ENCODE data around the gene PRSS53. TPM values are rescaled to one million over a fixed set of nuclear protein-coding genes. Genes with fewer than 3 reads are reported as not detected.

Gene PRSS53
- total and polyA plus RNA-seq, 3 donors from 2014 or later, result 1.1 to 6.1 (median 2.7) TPM

DNA sequence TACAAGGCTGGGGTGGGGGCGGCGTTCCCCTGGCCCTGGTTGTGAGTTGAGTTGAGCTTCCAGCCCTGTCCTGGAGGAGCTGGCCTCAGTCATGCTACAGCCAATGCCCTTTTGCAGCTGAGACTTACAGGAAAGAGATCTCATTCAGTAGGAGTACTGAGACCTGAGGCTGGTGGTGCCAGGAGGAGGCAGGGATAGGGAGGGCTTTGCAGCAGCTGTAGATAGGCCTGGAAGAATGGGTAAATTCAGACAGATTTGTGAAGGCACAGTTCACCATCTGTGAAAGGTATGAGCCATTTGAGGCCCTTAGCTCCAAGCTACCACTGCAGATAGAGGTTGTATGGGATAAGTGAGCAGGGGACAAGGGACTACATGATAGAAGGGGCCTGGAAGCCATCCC, 49.8 kb downstream of the PRSS53 start:
- H3K4me1 ChIP-seq, result no peaks in the 10 kb centered on the region
- H3K4me3 ChIP-seq, result no peak overlapping the region
- intact Hi-C loops (cut with DNase I; ENCODE audit: low total_unique reads), result loop anchor here (10.0 kb wide), 1 partner anchor 54 kb away; the partner anchor contains the start of gene HSD3B7
- WGBS, 2 donors, result 94 to 100% methylated on average over 2 of the region's 2 CpGs
- no peak for DNase-seq
- no peaks in the 10 kb centered on the region for H3K27me3 ChIP-seq
- H3K27ac ChIP-seq, result no peak overlapping the region
- H3K9me3 ChIP-seq, result no peaks in the 10 kb centered on the region
- TF ChIP-seq, protein P1, sequence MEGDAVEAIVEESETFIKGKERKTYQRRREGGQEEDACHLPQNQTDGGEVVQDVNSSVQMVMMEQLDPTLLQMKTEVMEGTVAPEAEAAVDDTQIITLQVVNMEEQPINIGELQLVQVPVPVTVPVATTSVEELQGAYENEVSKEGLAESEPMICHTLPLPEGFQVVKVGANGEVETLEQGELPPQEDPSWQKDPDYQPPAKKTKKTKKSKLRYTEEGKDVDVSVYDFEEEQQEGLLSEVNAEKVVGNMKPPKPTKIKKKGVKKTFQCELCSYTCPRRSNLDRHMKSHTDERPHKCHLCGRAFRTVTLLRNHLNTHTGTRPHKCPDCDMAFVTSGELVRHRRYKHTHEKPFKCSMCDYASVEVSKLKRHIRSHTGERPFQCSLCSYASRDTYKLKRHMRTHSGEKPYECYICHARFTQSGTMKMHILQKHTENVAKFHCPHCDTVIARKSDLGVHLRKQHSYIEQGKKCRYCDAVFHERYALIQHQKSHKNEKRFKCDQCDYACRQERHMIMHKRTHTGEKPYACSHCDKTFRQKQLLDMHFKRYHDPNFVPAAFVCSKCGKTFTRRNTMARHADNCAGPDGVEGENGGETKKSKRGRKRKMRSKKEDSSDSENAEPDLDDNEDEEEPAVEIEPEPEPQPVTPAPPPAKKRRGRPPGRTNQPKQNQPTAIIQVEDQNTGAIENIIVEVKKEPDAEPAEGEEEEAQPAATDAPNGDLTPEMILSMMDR (IDR thresholded peaks at IDR 0.05), result no peak
- TF ChIP-seq POLR2A (IDR thresholded peaks at IDR 0.05), result no peak
- no peaks in the 10 kb centered on the region for H3K36me3 ChIP-seq (ENCODE audit: low read depth, missing control alignments)

DNA sequence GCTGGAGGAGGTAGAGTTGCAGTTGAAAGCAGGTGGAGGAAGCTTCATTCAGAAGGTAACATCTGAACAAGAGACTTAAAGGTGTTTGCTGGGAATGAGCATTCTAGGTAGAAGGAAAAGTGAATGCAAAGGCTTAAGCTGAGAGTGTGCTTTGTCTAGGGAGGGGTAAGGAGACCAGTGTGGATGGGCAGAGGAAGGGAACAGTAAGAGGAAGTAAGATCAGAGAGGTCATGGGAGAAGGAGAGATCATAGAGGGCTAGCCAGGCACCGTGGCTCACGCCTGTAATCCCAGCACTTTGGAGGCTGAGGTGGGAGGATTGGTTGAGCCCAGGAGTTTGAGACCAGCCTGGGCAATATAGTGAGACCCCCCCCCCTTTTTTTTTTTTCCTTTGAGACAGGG, 52.1 kb downstream of the PRSS53 start:
- intact Hi-C loops (cut with DNase I; ENCODE audit: low total_unique reads), result loop anchor here (10.0 kb wide), 1 partner anchor 52 kb away; the partner anchor contains the start of gene HSD3B7
- 66 to 81% methylated on average over 2 of the region's 2 CpGs for WGBS, 2 donors
- H3K27me3 ChIP-seq, result no peaks in the 10 kb centered on the region
- no peaks in the 10 kb centered on the region for H3K9me3 ChIP-seq
- H3K4me3 ChIP-seq, result no peak overlapping the region
- no peak for DNase-seq
- H3K27ac ChIP-seq, result no peak overlapping the region
- no peak for TF ChIP-seq POLR2A (IDR thresholded peaks at IDR 0.05)
- TF ChIP-seq, protein P1 (IDR thresholded peaks at IDR 0.05), result no peak
- H3K36me3 ChIP-seq (ENCODE audit: low read depth, missing control alignments), result no peaks in the 10 kb centered on the region
- peaks cover 8% of the 10 kb centered on the region for H3K4me1 ChIP-seq

DNA sequence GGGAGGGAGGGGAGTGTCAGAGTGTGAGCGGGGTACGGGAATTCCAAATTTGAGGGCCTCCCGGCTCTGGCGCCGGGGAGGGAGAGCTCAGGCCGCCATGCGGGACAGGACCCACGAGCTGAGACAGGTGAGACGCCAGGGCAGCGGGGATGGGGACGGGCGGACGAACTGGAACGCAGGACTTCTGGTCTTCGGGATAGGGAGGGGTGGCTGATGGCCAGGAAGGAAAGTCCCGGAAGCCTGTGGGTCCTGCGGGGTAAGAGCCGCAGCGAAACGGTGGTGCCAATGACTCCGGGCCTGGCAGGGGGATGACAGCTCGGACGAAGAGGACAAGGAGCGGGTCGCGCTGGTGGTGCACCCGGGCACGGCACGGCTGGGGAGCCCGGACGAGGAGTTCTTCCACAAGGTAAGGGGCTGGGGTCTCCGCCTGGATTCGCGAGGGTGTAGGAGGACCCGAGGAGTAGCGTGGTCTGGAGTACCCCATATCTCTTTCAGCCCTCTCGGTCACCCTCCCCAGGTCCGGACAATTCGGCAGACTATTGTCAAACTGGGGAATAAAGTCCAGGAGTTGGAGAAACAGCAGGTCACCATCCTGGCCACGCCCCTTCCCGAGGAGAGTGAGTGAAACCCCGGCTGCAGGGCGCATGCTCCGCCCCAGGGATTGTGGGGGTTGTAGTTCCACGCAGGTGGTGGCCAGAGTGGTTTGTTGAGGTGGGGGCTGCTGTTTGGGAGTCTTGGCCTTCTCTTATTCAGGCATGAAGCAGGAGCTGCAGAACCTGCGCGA, 54.8 kb downstream of the PRSS53 start:
- H3K4me1 ChIP-seq, result peaks cover 8% of the 10 kb centered on the region
- H3K27ac ChIP-seq, result peak overlapping the region; percentile 91 to 94
- peak overlapping the region; percentile 85 to 90 for H3K4me3 ChIP-seq
- no peaks in the 10 kb centered on the region for H3K36me3 ChIP-seq (ENCODE audit: low read depth, missing control alignments)
- H3K9me3 ChIP-seq, result no peaks in the 10 kb centered on the region
- peak; percentile 96 for DNase-seq
- WGBS, 2 donors, result 1 to 2% methylated on average over 9 to 47 of the region's 47 CpGs
- TF ChIP-seq POLR2A (IDR thresholded peaks at IDR 0.05), result no peak
- TF ChIP-seq, protein P1 (IDR thresholded peaks at IDR 0.05), result no peak
- H3K27me3 ChIP-seq, result no peaks in the 10 kb centered on the region
- intact Hi-C loops (cut with DNase I; ENCODE audit: low total_unique reads), result loop anchor here (10.0 kb wide), 1 partner anchor 49 kb away; the partner anchor contains the start of gene HSD3B7

Other genes starting within 250 kb of the PRSS53 start
- 10 to 100 TPM; 49.6 to 57.4 TPM for gene BCL7C, start 194.9 kb downstream of the PRSS53 start, total RNA-seq
- 40.2 TPM for gene BCL7C, start 194.9 kb downstream of the PRSS53 start, polyA plus RNA-seq (ENCODE audit: insufficient read depth, low read depth, low replicate concordance)
- 1 to 10 TPM; 5.9 to 9.0 TPM for gene CTF1, start 192.3 kb downstream of the PRSS53 start, total RNA-seq
- 5.6 TPM for gene CTF1, start 192.3 kb downstream of the PRSS53 start, polyA plus RNA-seq (ENCODE audit: insufficient read depth, low read depth, low replicate concordance)
- gene FBXL19, start 165.4 kb downstream of the PRSS53 start, total RNA-seq, result 100 to 1,000 TPM; 142 to 149 TPM
- 47.0 TPM for gene FBXL19, start 165.4 kb downstream of the PRSS53 start, polyA plus RNA-seq (ENCODE audit: insufficient read depth, low read depth, low replicate concordance)
- 10 to 100 TPM; 68.6 to 75.0 TPM for gene ORAI3, start 139.9 kb downstream of the PRSS53 start, total RNA-seq
- 29.1 TPM for gene ORAI3, start 139.9 kb downstream of the PRSS53 start, polyA plus RNA-seq (ENCODE audit: insufficient read depth, low read depth, low replicate concordance)
- 10 to 100 TPM; 45.7 to 45.8 TPM for gene SETD1A, start 131.2 kb downstream of the PRSS53 start, total RNA-seq
- 41.4 TPM for gene SETD1A, start 131.2 kb downstream of the PRSS53 start, polyA plus RNA-seq (ENCODE audit: insufficient read depth, low read depth, low replicate concordance)
- 1 to 10 TPM; 5.7 to 7.4 TPM for gene HSD3B7, start 103.7 kb downstream of the PRSS53 start, total RNA-seq
- gene HSD3B7, start 103.7 kb downstream of the PRSS53 start, polyA plus RNA-seq (ENCODE audit: insufficient read depth, low read depth, low replicate concordance), result 8.9 TPM
- 1 to 10 TPM; 6.3 to 8.7 TPM for gene STX1B, start 78.3 kb downstream of the PRSS53 start, total RNA-seq
- gene STX1B, start 78.3 kb downstream of the PRSS53 start, polyA plus RNA-seq (ENCODE audit: insufficient read depth, low read depth, low replicate concordance), result 5.8 TPM
- 10 to 100 TPM; 50.9 to 56.9 TPM for gene STX4, start 55.4 kb downstream of the PRSS53 start, total RNA-seq
- gene STX4, start 55.4 kb downstream of the PRSS53 start, polyA plus RNA-seq (ENCODE audit: insufficient read depth, low read depth, low replicate concordance), result 37.1 TPM
- gene ZNF668, start 14.7 kb downstream of the PRSS53 start, total RNA-seq, result 10 to 100 TPM; 17.2 to 20.2 TPM
- gene ZNF668, start 14.7 kb downstream of the PRSS53 start, polyA plus RNA-seq (ENCODE audit: insufficient read depth, low read depth, low replicate concordance), result 10.1 TPM
- gene ZNF646, start 14.5 kb downstream of the PRSS53 start, total RNA-seq, result 10 to 100 TPM; 68.9 to 74.0 TPM
- 80.3 TPM for gene ZNF646, start 14.5 kb downstream of the PRSS53 start, polyA plus RNA-seq (ENCODE audit: insufficient read depth, low read depth, low replicate concordance)
- gene VKORC1, start 5.9 kb upstream of the PRSS53 start, total RNA-seq, result 100 to 1,000 TPM; 102 to 183 TPM
- gene VKORC1, start 5.9 kb upstream of the PRSS53 start, polyA plus RNA-seq (ENCODE audit: insufficient read depth, low read depth, low replicate concordance), result 102 TPM
- gene BCKDK, start 19.4 kb upstream of the PRSS53 start, total RNA-seq, result 10 to 100 TPM; 68.8 to 69.1 TPM
- gene BCKDK, start 19.4 kb upstream of the PRSS53 start, polyA plus RNA-seq (ENCODE audit: insufficient read depth, low read depth, low replicate concordance), result 34.5 TPM
- 100 to 1,000 TPM in 1 of 2 donors, 10 to 100 TPM in 1; 96.9 to 111 TPM for gene KAT8, start 28.7 kb upstream of the PRSS53 start, total RNA-seq
- 86.0 TPM for gene KAT8, start 28.7 kb upstream of the PRSS53 start, polyA plus RNA-seq (ENCODE audit: insufficient read depth, low read depth, low replicate concordance)
- gene PRSS8, start 46.8 kb upstream of the PRSS53 start, total RNA-seq, result under 1 TPM; 0.74 to 0.79 TPM
- 1.5 TPM for gene PRSS8, start 46.8 kb upstream of the PRSS53 start, polyA plus RNA-seq (ENCODE audit: insufficient read depth, low read depth, low replicate concordance)
- 1 to 10 TPM; 7.1 to 8.3 TPM for gene PRSS36, start 61.1 kb upstream of the PRSS53 start, total RNA-seq
- 5.4 TPM for gene PRSS36, start 61.1 kb upstream of the PRSS53 start, polyA plus RNA-seq (ENCODE audit: insufficient read depth, low read depth, low replicate concordance)
- gene FUS, start 91.2 kb upstream of the PRSS53 start, total RNA-seq, result 100 to 1,000 TPM; 205 to 217 TPM
- 423 TPM for gene FUS, start 91.2 kb upstream of the PRSS53 start, polyA plus RNA-seq (ENCODE audit: insufficient read depth, low read depth, low replicate concordance)
- gene PYCARD, start 113.8 kb upstream of the PRSS53 start, total RNA-seq, result 10 to 100 TPM in 1 of 2 donors, 1 to 10 TPM in 1; 2.6 to 11.1 TPM
- 8.7 TPM for gene PYCARD, start 113.8 kb upstream of the PRSS53 start, polyA plus RNA-seq (ENCODE audit: insufficient read depth, low read depth, low replicate concordance)
- under 1 TPM; 0.50 to 0.55 TPM for gene TRIM72, start 125.2 kb upstream of the PRSS53 start, total RNA-seq
- gene TRIM72, start 125.2 kb upstream of the PRSS53 start, polyA plus RNA-seq (ENCODE audit: insufficient read depth, low read depth, low replicate concordance), result 0.58 TPM
- gene PYDC1, start 128.2 kb upstream of the PRSS53 start, total RNA-seq, result not detected
- gene PYDC1, start 128.2 kb upstream of the PRSS53 start, polyA plus RNA-seq (ENCODE audit: insufficient read depth, low read depth, low replicate concordance), result not detected
- 1 to 10 TPM; 4.4 to 7.7 TPM for gene ITGAM, start 171.0 kb upstream of the PRSS53 start, total RNA-seq
- gene ITGAM, start 171.0 kb upstream of the PRSS53 start, polyA plus RNA-seq (ENCODE audit: insufficient read depth, low read depth, low replicate concordance), result 7.1 TPM

Measured in testis (tissue), 3 donors.